DOHH2 (cell line): ENCODE results near the gene MYOZ2.

Experiments used
- EZH2phosphoT487 ChIP-seq: fragments of 200-600 bp; sonication (generic); IDR thresholded peaks from 2 replicates; pipeline ENCODE4 v1.6.1; 2017; ENCODE audit warnings: borderline replicate concordance, mild to moderate bottlenecking, antibody characterized with exemption, low read length, moderate library complexity, mixed read lengths
- TF ChIP-seq, protein P1 (sequence below): fragments of 200-600 bp; sonication (generic); IDR thresholded peaks from one replicate; pipeline ENCODE4 v1.5.1; 2014; ENCODE audit warnings: antibody characterized with exemption, mild to moderate bottlenecking, low read depth, low read length; ENCODE audit not compliant: poor library complexity, severe bottlenecking

- TF ChIP-seq, protein P1, sequence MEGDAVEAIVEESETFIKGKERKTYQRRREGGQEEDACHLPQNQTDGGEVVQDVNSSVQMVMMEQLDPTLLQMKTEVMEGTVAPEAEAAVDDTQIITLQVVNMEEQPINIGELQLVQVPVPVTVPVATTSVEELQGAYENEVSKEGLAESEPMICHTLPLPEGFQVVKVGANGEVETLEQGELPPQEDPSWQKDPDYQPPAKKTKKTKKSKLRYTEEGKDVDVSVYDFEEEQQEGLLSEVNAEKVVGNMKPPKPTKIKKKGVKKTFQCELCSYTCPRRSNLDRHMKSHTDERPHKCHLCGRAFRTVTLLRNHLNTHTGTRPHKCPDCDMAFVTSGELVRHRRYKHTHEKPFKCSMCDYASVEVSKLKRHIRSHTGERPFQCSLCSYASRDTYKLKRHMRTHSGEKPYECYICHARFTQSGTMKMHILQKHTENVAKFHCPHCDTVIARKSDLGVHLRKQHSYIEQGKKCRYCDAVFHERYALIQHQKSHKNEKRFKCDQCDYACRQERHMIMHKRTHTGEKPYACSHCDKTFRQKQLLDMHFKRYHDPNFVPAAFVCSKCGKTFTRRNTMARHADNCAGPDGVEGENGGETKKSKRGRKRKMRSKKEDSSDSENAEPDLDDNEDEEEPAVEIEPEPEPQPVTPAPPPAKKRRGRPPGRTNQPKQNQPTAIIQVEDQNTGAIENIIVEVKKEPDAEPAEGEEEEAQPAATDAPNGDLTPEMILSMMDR = no peak
- no peak for TF ChIP-seq EZH2phosphoT487
These were observed 75.1 kb downstream of the MYOZ2 start for GRCh38 chr4:119210775-119211174.
